Skeletal muscle tissue (tissue), 4 donors: Measurements from ENCODE around the gene ZMYND11. TPM values are rescaled to one million over a fixed set of nuclear protein-coding genes. Genes with fewer than 3 reads are reported as not detected.

Source experiments
- H3K27ac ChIP-seq: one replicate; pipeline ENCODE4 v1.7.0; 2013; ENCODE audit warnings: mild to moderate bottlenecking, low read depth, low read length, inconsistent platforms
- H3K27me3 ChIP-seq, 3 donors: one replicate each; pipeline ENCODE4 v1.7.0; 2013; ENCODE audit warnings: low read length in 3 of 3; ENCODE audit not compliant: control insufficient read depth in 3 of 3, insufficient read depth in 3 of 3
- H3K36me3 ChIP-seq, 3 donors: one replicate each; pipeline ENCODE4 v1.7.0; 2013; ENCODE audit warnings: low read length in 3 of 3; ENCODE audit not compliant: control insufficient read depth in 3 of 3, insufficient read depth in 3 of 3
- H3K4me1 ChIP-seq, 3 donors: one replicate each; pipeline ENCODE4 v1.7.0; 2013; ENCODE audit warnings: low read length in 3 of 3, mild to moderate bottlenecking in 3 of 3; ENCODE audit not compliant: control insufficient read depth in 3 of 3, insufficient read depth in 3 of 3
- H3K4me3 ChIP-seq, 3 donors: one replicate each; pipeline ENCODE4 v1.7.0; 2013; ENCODE audit warnings: low read length in 3 of 3
- H3K9ac ChIP-seq, 3 donors: one replicate each; pipeline ENCODE4 v1.7.0; 2013; ENCODE audit warnings: low read length in 3 of 3, mild to moderate bottlenecking in 3 of 3, moderate library complexity in 2 of 3, low read depth in 1 of 3
- H3K9me3 ChIP-seq, 3 donors: one replicate each; pipeline ENCODE4 v1.7.0; 2013; ENCODE audit warnings: low read length in 3 of 3; ENCODE audit not compliant: control insufficient read depth in 3 of 3
- total RNA-seq: library from RNA; depleted of rRNA; stranded (reverse); fragments of >200 nt; gene quantifications from one replicate; pipeline ENCODE4 v1.2.3, GENCODE V29; 2014
- donor health status: Osteomylitis.

Gene ZMYND11
- total RNA-seq, 1 donor from 2014 or later: 35.0 TPM

DNA sequence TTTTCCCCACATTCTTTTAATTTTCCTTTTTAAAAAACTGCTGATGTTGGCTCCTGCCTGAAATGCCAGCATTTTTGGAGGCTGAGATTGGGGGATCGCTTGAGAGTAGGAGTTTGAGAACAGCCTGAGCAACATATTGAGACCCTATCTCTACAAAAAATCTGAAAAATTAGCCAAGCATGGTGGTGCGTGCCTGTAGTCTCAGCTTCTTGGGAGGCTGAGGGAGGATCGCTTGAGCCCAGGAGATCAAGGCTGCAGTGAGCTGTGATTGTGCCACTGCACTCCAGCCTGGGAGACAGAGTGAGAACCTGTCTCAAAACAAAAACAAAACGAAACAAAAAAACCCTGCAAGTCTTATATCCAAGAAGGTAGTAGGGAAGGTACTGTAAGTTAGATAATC is 51.7 kb downstream of the ZMYND11 start:
- Histone ChIP-seq H3K27ac (no peak overlapping the region), H3K9ac (no peak overlapping the region), H3K9me3 (peaks cover 2% of the 10 kb centered on the region in 3 donors), H3K27me3 (no peaks in the 10 kb centered on the region), H3K4me3 (no peak overlapping the region), H3K36me3 (peaks cover 5 to 25% (median 7%) of the 10 kb centered on the region in 3 donors), H3K4me1 (peaks cover 0 to 3% (median 0%) of the 10 kb centered on the region in 3 donors)

DNA sequence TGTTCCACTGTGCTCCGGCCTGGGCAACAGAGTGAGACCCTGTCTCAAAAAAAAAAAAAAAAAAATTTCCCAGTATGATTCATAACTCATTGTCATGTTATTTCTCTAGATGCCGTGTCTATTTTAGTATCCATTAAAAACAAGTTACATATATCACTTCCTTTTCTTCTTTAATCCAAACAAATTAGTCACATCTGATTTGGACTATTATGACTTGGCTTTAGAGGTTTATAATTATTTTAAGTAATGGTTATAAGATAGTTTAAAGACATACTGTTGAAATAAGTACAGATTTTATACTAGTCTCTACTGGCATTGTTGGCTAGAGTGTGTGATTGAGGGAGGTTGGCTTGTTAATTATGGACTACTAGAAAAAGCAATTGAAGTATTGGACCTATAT is 53.3 kb downstream of the ZMYND11 start:
- no peak overlapping the region for H3K27ac ChIP-seq
- H3K27me3 ChIP-seq: no peaks in the 10 kb centered on the region
- H3K36me3 ChIP-seq: peaks cover 4 to 13% (median 5%) of the 10 kb centered on the region in 3 donors
- H3K4me3 ChIP-seq: no peak overlapping the region
- H3K4me1 ChIP-seq: peaks cover 0 to 10% (median 4%) of the 10 kb centered on the region in 3 donors
- H3K9me3 ChIP-seq: peaks cover 0 to 2% (median 2%) of the 10 kb centered on the region in 3 donors
- no peak overlapping the region for H3K9ac ChIP-seq

DNA sequence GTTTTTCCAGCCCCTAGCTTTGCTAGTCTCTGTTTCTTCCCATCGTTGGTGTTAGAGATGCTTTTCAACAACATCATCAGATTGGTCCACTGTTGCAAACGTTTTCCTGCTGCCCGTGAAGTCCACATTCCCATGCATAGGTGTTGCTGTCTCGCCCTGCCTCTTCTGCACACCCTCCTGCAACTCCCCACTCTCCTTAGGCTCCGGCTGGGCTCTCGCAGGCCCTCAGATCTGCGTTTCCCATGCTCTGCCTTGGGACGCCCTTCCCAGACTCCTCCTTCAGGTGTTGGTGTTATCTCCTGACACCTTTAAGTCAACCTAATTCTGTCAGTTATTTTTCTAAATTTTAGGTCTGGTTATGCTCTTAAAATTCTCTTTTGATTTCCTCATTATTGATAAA is 55.0 kb downstream of the ZMYND11 start:
- peaks cover 0 to 10% (median 4%) of the 10 kb centered on the region in 3 donors for H3K4me1 ChIP-seq
- peaks cover 0 to 7% (median 0%) of the 10 kb centered on the region in 3 donors for H3K36me3 ChIP-seq
- H3K9me3 ChIP-seq: no peaks in the 10 kb centered on the region
- H3K4me3 ChIP-seq: no peak overlapping the region
- H3K9ac ChIP-seq: no peak overlapping the region
- H3K27ac ChIP-seq: no peak overlapping the region
- H3K27me3 ChIP-seq: no peaks in the 10 kb centered on the region

GRCh38 chr10:191703-192518 is 56.7 kb downstream of the ZMYND11 start:
- Histone ChIP-seq H3K4me1 (peaks cover 0 to 10% (median 4%) of the 10 kb centered on the region in 3 donors), H3K27me3 (no peaks in the 10 kb centered on the region), H3K4me3 (no peak overlapping the region), H3K27ac (no peak overlapping the region), H3K9ac (no peak overlapping the region), H3K36me3 (peaks cover 0 to 7% (median 2%) of the 10 kb centered on the region in 3 donors), H3K9me3 (no peaks in the 10 kb centered on the region)

DNA sequence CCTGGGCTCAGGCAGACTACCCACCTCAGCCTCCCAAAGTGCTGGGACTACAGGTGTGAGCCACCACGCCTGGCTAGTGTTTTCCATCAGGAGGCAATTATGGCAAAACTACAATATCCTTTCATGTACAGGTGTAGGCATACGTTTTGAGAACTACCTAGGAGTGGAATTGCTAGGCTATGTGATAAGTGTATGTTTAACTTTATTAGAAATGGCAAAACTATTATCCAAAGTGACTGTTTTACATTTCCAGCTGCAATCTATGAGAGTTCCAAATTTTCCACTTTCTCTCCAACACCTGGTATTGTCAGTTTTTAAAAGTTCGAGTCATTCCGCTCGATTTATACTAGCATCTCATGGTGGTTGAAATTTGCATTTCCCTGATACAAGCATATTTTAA is 59.0 kb downstream of the ZMYND11 start:
- Histone ChIP-seq H3K36me3 (peaks cover 0 to 7% (median 3%) of the 10 kb centered on the region in 3 donors), H3K9ac (no peak overlapping the region), H3K27me3 (no peaks in the 10 kb centered on the region), H3K9me3 (no peaks in the 10 kb centered on the region), H3K27ac (no peak overlapping the region), H3K4me1 (peaks cover 0 to 10% (median 4%) of the 10 kb centered on the region in 3 donors), H3K4me3 (no peak overlapping the region)

- Histone ChIP-seq H3K36me3 (peaks cover 0 to 3% (median 0%) of the 10 kb centered on the region in 3 donors), H3K27ac (no peak overlapping the region), H3K4me3 (no peak overlapping the region), H3K27me3 (no peaks in the 10 kb centered on the region), H3K4me1 (no peaks in the 10 kb centered on the region), H3K9me3 (no peaks in the 10 kb centered on the region), H3K9ac (no peak overlapping the region)
These were observed 65.2 kb downstream of the ZMYND11 start for GRCh38 chr10:200405-200804.

DNA sequence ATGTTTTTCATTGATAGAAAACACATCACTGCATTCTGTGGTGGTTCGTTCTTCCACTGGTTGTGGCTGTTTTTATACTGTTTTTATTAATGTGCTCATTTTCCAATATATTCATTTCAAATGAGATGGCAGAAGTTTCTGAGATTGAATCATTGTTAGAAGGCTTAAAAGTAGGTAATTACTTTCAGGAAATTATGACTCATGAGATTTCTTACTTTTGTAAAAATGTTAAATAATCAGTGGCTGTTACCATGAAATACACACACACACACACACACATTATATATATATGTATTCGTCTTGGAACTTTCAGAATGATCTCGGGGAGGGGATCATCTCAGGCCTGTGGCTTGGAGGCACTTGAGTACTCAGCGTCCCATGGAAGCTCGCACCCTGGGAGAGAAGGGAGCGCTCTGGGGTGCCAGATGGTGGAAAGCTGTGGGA is 66.1 kb downstream of the ZMYND11 start:
- Histone ChIP-seq H3K4me1 (no peaks in the 10 kb centered on the region), H3K36me3 (peaks cover 0 to 3% (median 0%) of the 10 kb centered on the region in 3 donors), H3K9ac (no peak overlapping the region), H3K9me3 (no peaks in the 10 kb centered on the region), H3K4me3 (no peak overlapping the region), H3K27ac (no peak overlapping the region), H3K27me3 (no peaks in the 10 kb centered on the region)

GRCh38 chr10:208616-209015 is 73.4 kb downstream of the ZMYND11 start:
- peaks cover 0 to 7% (median 5%) of the 10 kb centered on the region in 3 donors for H3K36me3 ChIP-seq
- H3K4me1 ChIP-seq: no peaks in the 10 kb centered on the region
- H3K27me3 ChIP-seq: no peaks in the 10 kb centered on the region
- H3K4me3 ChIP-seq: no peak overlapping the region
- H3K27ac ChIP-seq: no peak overlapping the region
- H3K9me3 ChIP-seq: no peaks in the 10 kb centered on the region
- H3K9ac ChIP-seq: no peak overlapping the region

GRCh38 chr10:209357-209756 is 74.1 kb downstream of the ZMYND11 start:
- H3K4me3 ChIP-seq: no peak overlapping the region
- H3K9me3 ChIP-seq: no peaks in the 10 kb centered on the region
- H3K27me3 ChIP-seq: no peaks in the 10 kb centered on the region
- H3K9ac ChIP-seq: no peak overlapping the region
- H3K36me3 ChIP-seq: peaks cover 0 to 7% (median 5%) of the 10 kb centered on the region in 3 donors
- H3K27ac ChIP-seq: no peak overlapping the region
- no peaks in the 10 kb centered on the region for H3K4me1 ChIP-seq

DNA sequence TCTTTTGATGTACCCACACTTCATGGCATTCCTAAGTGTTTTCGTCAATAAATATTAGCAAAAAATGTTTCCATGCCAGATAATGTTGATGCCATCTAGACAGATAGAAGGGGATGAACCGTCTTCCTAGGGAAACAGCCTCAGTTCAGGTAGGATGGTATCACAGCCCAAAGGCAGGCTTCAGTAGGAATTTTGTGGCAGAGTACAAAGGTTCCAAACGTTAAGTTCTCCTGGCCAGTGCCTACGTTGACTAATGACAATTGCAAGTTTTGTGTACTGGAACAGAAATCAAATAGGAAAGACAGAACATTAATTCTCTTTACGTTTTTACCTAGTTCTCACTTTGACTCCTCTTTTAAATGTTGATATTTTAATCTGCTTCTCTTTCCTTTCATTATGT is 75.0 kb downstream of the ZMYND11 start:
- Histone ChIP-seq H3K4me1 (no peaks in the 10 kb centered on the region), H3K36me3 (peaks cover 0 to 7% (median 5%) of the 10 kb centered on the region in 3 donors), H3K9me3 (no peaks in the 10 kb centered on the region), H3K27ac (no peak overlapping the region), H3K9ac (no peak overlapping the region), H3K4me3 (no peak overlapping the region), H3K27me3 (no peaks in the 10 kb centered on the region)
